Nucleus accumbens (tissue), 56 donors: ENCODE data around the gene ICAM5.
"Not testable (repeated sequence)": the region's sequence is repeated elsewhere in the genome, so short reads cannot be mapped to it uniquely, and the experiment has no call there.

Source experiments
- DNase-seq, 56 donors: peaks; one replicate each; lab custom pipeline; 2025; lab: John Stamatoyannopoulos, UW

Gene ICAM5

DNA sequence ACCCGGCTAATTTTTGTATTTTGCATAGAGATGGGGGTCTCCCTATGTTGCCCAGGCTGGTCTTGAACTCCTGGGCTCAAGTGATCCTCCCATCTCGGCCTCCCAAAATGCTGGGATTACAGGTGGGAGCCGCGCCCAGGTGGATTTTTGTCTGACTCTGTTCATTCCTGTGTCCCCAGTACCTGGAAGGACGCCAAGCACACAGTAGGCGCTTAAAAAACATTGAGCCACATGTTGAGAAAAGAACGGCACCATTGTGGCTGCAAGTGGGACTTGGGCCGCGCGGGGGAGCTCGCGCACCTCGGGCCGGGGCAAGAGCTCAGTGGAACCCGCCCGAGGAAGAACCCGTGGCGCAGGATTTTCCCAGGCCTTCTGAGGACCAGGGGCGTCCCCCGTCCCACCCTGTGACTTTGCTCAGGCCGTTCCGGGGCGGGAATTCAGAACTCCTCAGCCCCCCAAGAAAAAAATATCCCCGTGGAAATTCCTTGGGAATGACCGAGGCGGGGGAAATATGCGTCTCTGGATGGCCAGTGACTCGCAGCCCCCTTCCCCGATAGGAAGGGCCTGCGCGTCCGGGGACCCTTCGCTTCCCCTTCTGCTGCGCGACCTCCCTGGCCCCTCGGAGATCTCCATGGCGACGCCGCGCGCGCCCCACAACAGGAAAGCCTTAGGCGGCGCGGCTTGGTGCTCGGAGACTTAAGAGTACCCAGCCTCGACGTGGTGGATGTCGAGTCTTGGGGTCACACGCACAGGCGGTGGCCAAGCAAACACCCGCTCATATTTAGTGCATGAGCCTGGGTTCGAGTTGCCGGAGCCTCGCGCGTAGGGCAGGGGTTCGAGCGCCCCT, 20.2 kb upstream of the ICAM5 start:
- peak in 50 of 56 donors; percentile 19 to 85 (median 52) for DNase-seq

DNA sequence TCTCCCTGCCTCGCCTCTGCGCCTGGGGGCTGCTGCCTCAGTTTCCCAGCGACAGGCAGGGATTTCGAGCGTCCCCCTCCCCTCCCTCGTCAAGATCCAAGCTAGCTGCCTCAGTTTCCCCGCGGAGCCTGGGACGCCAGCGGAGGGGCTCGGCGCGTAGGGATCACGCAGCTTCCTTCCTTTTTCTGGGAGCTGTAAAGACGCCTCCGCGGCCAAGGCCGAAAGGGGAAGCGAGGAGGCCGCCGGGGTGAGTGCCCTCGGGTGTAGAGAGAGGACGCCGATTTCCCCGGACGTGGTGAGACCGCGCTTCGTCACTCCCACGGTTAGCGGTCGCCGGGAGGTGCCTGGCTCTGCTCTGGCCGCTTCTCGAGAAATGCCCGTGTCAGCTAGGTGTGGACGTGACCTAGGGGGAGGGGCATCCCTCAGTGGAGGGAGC, 19.6 kb upstream of the ICAM5 start:
- DNase-seq: peak in 17 of 56 donors; percentile 2 to 52 (median 12)

GRCh38 chr19:10270616-10271394, 18.9 kb upstream of the ICAM5 start, which contains the start of gene ICAM1:
ICAM1 (plus strand) TSS chr19:10271120; CDS start chr19:10271160, 40 bp downstream.
- peak in 16 of 56 donors; percentile 4 to 48 (median 18) for DNase-seq

DNA sequence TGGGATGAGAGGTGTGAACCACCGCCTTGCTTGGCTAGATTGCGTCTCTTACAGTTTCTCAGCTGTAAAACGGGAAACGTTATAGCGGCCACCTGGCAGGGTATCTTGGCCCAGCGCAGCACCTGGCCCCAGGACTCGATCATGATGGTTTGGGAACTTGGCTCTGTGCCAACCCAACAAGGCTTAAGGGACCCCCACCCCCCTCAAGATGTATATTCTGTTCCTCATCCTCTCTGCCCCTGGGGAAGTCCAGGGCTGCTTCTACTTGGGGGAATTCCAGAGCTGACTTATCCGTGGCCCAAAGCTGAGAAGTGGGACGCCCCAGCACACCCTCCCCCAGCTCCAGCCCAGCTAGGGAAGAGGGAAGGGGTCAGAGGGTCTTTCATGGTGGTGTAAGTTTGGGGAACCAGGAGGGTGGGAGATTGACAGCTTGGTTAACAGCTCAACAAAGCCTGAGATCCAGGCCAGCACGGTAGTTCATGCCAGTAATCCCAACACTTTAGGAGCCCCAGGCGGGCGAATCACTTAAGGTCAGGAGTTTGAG, 18.1 kb upstream of the ICAM5 start:
- no peak for DNase-seq

- DNase-seq: no peak
Measured at GRCh38 chr19:10274589-10274988, 15.2 kb upstream of the ICAM5 start.

- DNase-seq: no peak
Measured at GRCh38 chr19:10277795-10278589, 11.8 kb upstream of the ICAM5 start.

DNA sequence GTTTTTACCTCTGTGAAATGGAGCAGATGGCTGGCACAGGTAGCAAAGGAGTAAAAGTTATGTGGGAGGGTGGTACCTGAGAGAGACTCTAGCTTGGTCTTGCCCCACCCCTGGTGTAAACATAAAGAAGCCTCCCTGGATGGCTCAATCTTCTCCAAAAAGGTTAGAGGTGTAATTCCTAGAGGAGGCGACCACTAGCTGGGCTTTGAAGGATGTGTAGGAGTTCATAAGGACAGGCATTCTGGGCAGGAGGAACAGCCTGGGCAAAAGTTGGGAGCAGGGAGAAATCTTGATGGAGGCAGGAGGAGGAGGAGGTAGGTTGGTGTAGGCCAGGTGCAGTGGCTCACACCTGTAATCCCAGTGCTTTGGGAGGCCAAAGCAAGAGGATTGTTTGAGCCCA, 10.8 kb upstream of the ICAM5 start:
- no peak for DNase-seq

- no peak for DNase-seq
Measured at GRCh38 chr19:10279737-10280442, 9.9 kb upstream of the ICAM5 start.

DNA sequence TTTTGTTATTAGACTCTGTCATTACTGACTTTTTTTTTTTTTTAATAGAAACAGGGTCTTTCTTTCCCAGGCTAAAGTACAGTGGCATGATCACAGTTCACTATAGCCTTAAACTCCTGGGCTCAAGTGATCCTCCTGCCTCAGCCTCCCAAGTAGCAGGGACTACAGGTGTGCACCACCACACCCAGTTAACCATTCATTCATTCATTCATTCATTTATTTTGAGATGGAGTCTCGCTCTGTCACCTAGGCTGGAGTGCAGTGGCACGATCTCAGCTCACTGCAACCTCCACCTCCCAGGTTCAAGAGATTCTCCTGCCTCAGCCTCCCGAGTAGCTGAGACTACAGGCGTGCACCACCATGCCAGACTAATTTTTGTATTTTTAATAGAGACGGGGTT, 7.7 kb upstream of the ICAM5 start:
- not testable (repeated sequence) for DNase-seq

DNA sequence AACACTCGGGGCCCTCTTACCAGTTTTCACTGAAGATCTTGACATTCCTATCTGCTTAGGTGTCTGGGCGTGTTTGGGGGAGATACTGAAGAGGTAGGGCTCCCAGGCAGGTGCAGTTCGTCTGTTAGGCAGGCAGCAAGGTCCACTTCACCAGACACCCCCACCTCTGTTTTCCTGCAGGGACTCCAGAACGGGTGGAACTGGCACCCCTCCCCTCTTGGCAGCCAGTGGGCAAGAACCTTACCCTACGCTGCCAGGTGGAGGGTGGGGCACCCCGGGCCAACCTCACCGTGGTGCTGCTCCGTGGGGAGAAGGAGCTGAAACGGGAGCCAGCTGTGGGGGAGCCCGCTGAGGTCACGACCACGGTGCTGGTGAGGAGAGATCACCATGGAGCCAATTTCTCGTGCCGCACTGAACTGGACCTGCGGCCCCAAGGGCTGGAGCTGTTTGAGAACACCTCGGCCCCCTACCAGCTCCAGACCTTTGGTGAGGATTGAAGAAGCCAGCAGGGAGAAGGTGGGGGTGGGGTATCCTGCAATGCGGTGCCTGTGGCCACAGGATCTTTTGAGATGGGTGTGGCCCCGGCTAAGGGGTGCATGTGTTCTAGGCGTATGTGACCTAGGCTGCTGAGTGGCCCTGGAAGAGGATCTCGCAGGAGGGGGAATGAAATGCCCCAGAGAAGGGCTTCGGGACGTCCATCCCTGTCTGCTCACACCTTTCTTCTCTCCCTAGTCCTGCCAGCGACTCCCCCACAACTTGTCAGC, 6.3 kb upstream of the ICAM5 start:
- DNase-seq: no peak

- no peak for DNase-seq
Measured at GRCh38 chr19:10284065-10284959, 5.4 kb upstream of the ICAM5 start.

GRCh38 chr19:10284960-10285278, 4.8 kb upstream of the ICAM5 start:
- DNase-seq: no peak

- DNase-seq: no peak
Measured at GRCh38 chr19:10285393-10285792, 4.4 kb upstream of the ICAM5 start.

DNA sequence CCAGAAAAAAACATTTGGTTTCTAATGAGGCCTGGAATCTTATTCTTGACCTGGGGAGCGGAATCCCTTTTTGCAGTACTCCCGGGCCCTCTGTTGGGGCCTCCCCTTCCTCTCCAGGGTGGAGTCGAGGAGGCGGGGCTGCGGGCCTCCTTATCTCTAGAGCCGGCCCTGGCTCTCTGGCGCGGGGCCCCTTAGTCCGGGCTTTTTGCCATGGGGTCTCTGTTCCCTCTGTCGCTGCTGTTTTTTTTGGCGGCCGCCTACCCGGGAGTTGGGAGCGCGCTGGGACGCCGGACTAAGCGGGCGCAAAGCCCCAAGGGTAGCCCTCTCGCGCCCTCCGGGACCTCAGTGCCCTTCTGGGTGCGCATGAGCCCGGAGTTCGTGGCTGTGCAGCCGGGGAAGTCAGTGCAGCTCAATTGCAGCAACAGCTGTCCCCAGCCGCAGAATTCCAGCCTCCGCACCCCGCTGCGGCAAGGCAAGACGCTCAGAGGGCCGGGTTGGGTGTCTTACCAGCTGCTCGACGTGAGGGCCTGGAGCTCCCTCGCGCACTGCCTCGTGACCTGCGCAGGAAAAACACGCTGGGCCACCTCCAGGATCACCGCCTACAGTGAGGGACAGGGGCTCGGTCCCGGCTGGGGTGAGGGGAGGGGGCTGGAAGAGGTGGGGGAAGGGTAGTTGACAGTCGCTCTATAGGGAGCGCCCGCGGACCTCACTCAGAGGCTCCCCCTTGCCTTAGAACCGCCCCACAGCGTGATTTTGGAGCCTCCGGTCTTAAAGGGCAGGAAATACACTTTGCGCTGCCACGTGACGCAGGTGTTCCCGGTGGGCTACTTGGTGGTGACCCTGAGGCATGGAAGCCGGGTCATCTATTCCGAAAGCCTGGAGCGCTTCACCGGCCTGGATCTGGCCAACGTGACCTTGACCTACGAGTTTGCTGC, 2.7 kb upstream of the ICAM5 start, which contains the start of gene ICAM4:
ICAM4 (plus strand) TSS at position 153 of the 935 bp plus-strand sequence; CDS start at position 211, 58 bp downstream.
- DNase-seq: no peak

DNA sequence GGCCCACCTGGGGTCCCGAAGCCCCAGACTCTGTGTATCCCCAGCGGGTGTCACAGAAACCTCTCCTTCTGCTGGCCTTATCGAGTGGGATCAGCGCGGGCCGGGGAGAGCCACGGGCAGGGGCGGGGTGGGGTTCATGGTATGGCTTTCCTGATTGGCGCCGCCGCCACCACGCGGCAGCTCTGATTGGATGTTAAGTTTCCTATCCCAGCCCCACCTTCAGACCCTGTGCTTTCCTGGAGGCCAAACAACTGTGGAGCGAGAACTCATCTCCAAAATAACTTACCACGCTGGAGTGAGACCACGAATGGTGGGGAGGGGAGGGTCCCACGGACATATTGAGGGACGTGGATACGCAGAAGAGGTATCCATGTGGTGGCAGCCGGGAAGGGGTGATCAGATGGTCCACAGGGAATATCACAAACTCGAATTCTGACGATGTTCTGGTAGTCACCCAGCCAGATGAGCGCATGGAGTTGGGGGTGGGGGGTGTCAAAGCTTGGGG, 1.0 kb upstream of the ICAM5 start:
- DNase-seq: peak in 33 of 56 donors; percentile 6 to 75 (median 48)

GRCh38 chr19:10289167-10289835, 451 bp upstream of the ICAM5 start:
- DNase-seq: peak in 35 of 56 donors; percentile 7 to 85 (median 51)
